Choroid plexus epithelial cell (primary cell): ENCODE data around the gene ZNF672.
A peak's percentile ranks its signal among the peaks of the same experiment; 100 is the strongest.

Experiments used
- DNase-seq: peaks from one replicate; pipeline ENCODE4 v3.0.0-alpha.2; 2010; ENCODE audit warnings: low read depth
- H3K4me3 ChIP-seq: 2 replicates; pipeline ENCODE4 v1.5.1; 2011; ENCODE audit warnings: low read depth, mild to moderate bottlenecking, control low read depth, low read length, moderate library complexity
- CTCF ChIP-seq: conservative IDR thresholded peaks from 2 replicates; pipeline ENCODE4 v1.5.1; 2011; ENCODE audit warnings: low read depth, mild to moderate bottlenecking, control low read depth, inconsistent platforms, low read length, moderate library complexity

Gene ZNF672

DNA sequence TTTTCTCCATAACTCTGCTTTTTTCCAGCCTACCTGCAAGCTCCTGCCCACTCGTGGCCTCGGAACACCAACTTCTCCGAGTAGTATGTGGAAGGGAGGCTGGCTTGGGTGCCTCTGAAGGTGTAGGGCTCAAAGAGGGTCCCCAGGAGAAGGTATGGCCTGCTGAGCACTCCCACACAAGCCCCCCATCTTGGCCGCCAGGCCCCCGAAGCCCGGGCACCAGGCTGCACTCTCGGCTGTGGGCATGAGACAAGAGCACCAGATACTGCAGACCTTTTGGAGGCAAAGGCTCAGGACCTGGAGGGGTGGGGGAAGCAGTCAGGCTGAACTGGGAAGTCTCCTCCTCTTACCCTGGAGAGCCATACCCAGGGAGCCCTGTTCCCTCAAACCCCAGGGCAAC lies 19.2 kb downstream of the ZNF672 start:
- no peak overlapping the region for H3K4me3 ChIP-seq
- DNase-seq = no peak
- TF ChIP-seq CTCF = no peak

DNA sequence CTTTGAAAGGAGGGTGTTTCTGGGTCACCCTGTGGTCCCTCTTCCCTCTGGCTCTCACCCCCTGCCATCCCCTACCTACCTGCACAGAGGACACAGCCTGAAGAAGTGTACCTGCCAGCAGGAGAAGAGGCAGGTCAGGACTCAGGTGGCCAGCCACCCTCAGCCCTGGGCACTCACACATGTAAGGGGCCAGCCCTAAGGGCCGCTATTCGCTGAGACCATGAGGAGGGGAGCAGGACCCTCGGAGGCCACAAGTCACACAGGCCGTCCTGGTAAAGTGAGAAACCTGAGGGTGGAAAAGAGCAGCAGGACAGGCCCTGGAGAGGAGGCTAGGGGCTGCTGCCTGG lies 19.7 kb downstream of the ZNF672 start:
- H3K4me3 ChIP-seq = peak overlapping the region; percentile 83
- TF ChIP-seq CTCF = no peak
- no peak for DNase-seq

GRCh38 chr1:248858096-248858890 lies 20.3 kb downstream of the ZNF672 start:
- peak overlapping the region; percentile 83 for H3K4me3 ChIP-seq
- DNase-seq = peak; percentile 63
- peak; percentile 35 for TF ChIP-seq CTCF

GRCh38 chr1:248858891-248859889 lies 21.2 kb downstream of the ZNF672 start, which contains the start of gene ZNF692:
Gene ZNF692 (minus strand): TSS chr1:248859085. CDS start chr1:248858309, 776 bp downstream.
- no peak for TF ChIP-seq CTCF
- peak within 1 kb of the TSS; percentile 83 for H3K4me3 ChIP-seq
- peak; percentile 98 for DNase-seq

- no peak for TF ChIP-seq CTCF
- no peak overlapping the region for H3K4me3 ChIP-seq
- no peak for DNase-seq
These were observed 22.0 kb downstream of the ZNF672 start for GRCh38 chr1:248860007-248860406.

DNA sequence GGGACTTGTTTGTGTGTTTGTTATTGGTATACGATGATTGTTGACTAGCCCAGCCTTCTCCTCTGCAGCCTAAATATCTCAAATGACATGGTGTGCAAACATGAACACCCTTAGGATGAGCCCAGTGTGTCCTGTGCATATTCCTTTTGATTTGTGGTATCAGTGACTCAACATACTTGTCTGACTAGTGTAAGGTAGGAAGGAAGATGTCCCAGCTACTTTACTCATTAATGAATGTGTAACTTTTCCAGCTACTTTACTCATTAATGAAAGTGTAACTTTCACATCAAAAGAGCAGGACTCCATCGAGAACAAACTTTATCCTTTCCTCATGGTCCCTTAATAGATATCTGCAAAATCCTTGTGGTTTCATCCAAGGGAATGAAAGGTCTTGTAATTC lies 23.6 kb downstream of the ZNF672 start:
- TF ChIP-seq CTCF = no peak
- H3K4me3 ChIP-seq = no peak overlapping the region
- DNase-seq = no peak
